HG02970 (cell line): ENCODE data around the gene TTC28.
"Not testable (repeated sequence)": the region's sequence is repeated elsewhere in the genome, so short reads cannot be mapped to it uniquely, and the experiment has no call there.

Source experiments
- ATAC-seq: cut with Tn5 transposase; IDR thresholded peaks from one replicate; pipeline ENCODE4 v1.9.1; 2021; ENCODE audit warnings: mild to moderate bottlenecking, moderate library complexity, moderate number of reproducible peaks; ENCODE audit not compliant: unreplicated experiment, low FRiP score

TTC28 gene

DNA sequence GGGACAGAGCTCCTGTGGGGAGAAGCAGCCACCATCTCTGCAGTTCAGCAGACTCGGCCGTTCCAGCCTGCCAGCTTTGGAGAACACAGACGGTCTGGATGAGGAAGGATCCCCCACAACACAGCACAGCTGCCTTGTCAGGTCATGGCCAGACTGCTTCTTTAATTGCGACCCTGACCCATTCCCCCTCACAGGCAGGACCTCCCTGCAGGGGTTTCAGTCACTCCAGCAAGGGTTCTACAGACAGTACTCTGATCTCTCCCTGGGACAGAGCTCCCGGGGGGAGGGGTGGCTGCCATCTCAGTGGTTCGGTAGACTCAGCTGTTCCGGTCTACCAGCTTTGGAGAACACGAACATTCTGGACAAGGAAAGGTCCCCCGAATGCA is 173.5 kb downstream of the TTC28 start:
- ATAC-seq: no peak

GRCh38 chr22:28505416-28506149 is 174.1 kb downstream of the TTC28 start:
- no peak for ATAC-seq

DNA sequence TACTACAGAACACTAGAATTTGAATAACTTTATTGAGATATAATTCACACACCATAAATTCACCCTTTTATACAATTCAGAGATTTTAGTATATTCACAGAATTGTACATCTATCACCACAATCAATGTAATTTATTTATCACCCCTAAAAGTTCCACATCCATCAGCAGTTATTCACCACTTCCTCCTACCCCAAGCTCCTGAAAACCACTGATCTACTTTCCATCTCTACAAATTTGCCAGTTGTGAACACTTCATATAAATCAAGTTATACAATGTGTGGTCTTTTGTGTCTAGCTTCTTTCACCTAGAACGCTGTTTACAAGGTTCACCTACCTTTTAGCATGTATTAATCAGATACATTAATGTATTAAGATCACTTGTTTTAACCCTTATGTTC is 179.6 kb downstream of the TTC28 start:
- no peak for ATAC-seq

- ATAC-seq: no peak
These were observed 181.6 kb downstream of the TTC28 start for GRCh38 chr22:28498044-28498443.

GRCh38 chr22:28497188-28497587 is 182.5 kb downstream of the TTC28 start:
- ATAC-seq: no peak

DNA sequence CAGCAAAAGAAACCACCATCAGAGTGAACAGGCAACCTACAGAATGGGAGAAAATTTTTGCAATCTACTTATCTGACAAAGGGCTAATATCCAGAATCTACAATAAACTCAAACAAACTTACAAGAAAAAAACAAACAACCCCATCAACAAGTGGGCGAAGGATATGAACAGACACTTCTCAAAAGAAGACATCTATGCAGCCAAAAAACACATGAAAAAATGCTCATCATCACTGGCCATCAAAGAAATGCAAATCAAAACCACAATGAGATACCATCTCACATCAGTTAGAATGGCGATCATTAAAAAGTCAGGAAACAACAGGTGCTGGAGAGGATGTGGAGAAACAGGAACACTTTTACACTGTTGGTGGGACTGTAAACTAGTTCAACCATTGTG is 188.4 kb downstream of the TTC28 start:
- ATAC-seq: not testable (repeated sequence)

DNA sequence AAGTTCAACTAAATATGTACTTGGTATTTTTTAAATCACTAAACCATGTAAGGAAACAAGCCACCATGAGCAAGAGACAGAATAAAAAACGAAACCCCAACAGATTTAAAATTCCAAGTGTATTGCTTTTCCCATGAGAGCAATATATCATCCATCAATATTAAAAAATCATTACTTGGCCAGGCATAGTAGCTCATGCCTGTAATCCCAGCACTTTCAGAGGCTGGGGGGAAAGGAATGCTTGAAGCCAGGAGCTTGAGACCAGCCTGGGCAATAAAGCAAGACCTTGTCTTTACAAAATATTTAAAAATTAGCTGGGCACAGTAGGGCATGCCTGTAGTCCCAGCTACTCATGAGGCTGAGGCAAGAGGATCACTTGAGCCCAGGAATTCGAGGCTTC is 190.8 kb downstream of the TTC28 start:
- no peak for ATAC-seq

DNA sequence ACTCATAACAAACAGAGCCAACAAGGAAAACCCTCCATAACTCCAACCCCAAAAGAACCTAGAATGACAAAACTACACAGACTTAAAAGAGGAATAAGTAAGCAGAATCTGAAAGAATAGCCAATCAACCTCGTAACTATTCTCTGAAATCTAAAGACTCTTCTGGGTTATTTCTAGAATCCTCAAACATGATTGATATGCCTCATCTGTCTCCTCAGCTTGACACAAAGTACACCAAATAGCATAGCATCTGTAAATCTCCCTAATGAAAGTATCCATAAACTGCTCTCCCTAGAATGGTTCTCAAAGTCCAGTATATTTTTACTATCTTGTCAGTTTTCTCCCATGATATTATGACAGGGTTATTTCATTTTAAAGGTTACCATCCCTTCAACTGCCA is 195.0 kb downstream of the TTC28 start:
- ATAC-seq: no peak

GRCh38 chr22:28481725-28482124 is 197.9 kb downstream of the TTC28 start:
- no peak for ATAC-seq

GRCh38 chr22:28480000-28480715 is 199.5 kb downstream of the TTC28 start:
- ATAC-seq: no peak

DNA sequence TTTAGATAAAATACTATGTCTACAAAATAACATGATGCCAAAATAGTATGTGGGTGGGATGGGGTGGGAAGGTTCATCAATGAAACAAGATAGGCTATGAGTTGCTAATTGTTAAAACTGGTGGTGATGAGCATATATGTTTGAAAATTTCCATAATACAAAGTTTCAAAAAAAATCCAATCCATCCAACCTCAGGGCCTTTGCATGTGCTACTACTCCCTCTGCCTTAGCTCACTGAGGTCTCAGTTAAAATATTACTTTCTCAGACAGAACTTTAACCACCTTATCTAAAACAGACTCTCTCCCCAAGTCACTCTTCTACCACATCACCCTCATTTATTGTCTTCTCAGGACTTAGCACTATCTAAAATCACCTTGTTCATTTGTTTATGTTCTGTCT is 201.1 kb downstream of the TTC28 start:
- ATAC-seq: no peak

- ATAC-seq: no peak
These were observed 202.1 kb downstream of the TTC28 start for GRCh38 chr22:28477556-28477955.

- no peak for ATAC-seq
These were observed 205.3 kb downstream of the TTC28 start for GRCh38 chr22:28474330-28474729.

DNA sequence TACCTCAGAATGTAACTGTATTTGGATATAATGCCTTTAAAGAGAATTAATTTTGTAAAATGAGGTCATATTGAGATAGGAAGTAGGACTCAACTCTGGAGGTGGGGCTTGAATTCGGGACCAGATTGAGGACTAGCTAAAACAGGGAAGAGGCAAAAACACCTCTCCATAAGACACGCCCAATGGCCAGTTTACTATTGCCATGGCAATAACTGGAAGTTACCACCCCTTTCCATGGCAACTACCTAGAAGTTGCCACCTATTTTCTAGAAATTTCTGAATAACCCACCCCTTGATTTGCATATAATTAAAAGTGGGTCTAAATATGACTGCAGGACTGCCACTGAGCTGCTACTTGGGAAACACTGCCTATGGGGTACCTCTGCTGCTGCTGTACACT is 206.4 kb downstream of the TTC28 start:
- no peak for ATAC-seq

GRCh38 chr22:28467055-28467454 is 212.6 kb downstream of the TTC28 start:
- ATAC-seq: not testable (repeated sequence)

- ATAC-seq: no peak
These were observed 213.2 kb downstream of the TTC28 start for GRCh38 chr22:28466399-28466798.

DNA sequence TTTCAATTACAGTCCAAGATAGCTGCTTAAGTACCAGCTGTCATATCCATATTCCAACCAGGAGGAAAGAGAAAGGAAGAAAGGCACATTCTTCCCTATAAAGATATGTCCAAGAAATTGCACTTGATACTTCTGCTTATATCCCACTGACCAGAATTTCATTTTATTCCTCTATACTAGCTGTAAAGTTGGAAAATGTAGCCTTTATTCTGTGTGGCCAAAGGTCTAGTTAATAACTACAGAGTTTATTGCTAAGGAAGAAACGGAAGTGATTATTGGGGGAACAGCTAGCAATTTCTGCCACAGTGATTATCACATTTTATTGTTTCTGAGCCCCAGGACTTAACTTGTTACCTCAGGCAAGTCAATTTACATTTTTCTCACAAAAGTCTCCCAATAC is 213.8 kb downstream of the TTC28 start:
- no peak for ATAC-seq

DNA sequence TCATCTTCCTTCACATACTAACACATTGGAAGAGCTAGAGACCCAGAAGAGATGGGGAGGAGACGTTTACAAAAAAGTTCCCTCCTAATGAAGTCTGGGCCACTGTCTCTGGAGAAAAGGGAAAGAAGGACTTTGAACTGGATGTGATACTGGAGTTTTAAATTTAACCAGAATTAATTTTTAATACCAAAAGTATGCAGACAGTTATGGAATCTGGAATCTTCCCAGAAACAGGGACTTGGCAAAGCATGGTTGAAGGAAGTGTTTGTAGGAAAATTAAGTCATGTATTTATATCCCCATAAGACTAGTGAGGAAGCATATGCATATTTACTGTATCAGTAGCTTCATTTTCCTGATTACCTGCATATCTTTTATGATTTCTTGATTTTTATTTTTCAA is 215.5 kb downstream of the TTC28 start:
- ATAC-seq: no peak

- ATAC-seq: not testable (repeated sequence)
These were observed 216.2 kb downstream of the TTC28 start for GRCh38 chr22:28463408-28463807.

DNA sequence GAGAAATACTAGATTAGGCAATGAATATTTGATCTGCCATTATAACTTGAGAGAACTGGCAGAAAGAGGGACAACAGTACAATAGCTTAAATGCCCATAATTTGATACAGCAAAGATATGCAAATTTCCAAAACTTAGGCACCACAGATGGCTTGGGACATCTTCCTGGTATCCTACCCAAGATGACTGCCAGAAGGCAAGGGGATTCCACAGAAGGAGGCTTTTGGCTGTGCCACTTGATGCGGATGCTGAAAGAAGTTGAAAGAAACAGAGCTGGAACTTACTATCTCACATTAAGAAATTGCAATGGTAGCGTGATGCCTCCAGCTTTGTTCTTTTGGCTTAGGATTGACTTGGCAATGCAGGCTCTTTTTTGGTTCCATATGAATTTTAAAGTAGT is 216.7 kb downstream of the TTC28 start:
- no peak for ATAC-seq

GRCh38 chr22:28462041-28462440 is 217.6 kb downstream of the TTC28 start:
- no peak for ATAC-seq

- no peak for ATAC-seq
These were observed 225.1 kb downstream of the TTC28 start for GRCh38 chr22:28454431-28455064.
